GM12872 (cell line): ENCODE data around the gene FHIT.

ENCODE experiments used
- TF ChIP-seq, protein P1 (sequence below): IDR thresholded peaks from 3 replicates; pipeline ENCODE4 v1.5.1; 2011; ENCODE audit warnings: low read depth, mild to moderate bottlenecking, low read length, moderate library complexity; ENCODE audit not compliant: insufficient read depth

The FHIT gene

DNA sequence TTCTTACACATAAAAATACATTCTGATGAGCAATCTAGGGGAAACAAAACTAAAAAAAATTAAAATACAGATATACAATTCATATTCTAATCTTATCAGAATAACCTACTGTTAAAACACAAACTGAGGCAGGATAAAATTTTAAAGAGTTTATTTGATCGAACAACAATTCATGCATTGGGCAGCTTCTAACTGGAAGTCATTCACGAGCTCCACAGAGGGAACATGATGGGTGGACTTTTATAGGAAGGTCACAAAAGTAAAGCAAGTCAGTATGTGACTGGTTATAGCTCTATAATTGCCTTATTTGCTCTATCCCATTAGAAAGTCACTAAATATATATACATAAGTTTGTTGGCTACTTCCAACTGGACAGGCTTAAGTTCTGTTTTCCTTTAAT lies 1144.0 kb downstream of the FHIT start:
- TF ChIP-seq, protein P1, sequence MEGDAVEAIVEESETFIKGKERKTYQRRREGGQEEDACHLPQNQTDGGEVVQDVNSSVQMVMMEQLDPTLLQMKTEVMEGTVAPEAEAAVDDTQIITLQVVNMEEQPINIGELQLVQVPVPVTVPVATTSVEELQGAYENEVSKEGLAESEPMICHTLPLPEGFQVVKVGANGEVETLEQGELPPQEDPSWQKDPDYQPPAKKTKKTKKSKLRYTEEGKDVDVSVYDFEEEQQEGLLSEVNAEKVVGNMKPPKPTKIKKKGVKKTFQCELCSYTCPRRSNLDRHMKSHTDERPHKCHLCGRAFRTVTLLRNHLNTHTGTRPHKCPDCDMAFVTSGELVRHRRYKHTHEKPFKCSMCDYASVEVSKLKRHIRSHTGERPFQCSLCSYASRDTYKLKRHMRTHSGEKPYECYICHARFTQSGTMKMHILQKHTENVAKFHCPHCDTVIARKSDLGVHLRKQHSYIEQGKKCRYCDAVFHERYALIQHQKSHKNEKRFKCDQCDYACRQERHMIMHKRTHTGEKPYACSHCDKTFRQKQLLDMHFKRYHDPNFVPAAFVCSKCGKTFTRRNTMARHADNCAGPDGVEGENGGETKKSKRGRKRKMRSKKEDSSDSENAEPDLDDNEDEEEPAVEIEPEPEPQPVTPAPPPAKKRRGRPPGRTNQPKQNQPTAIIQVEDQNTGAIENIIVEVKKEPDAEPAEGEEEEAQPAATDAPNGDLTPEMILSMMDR: no peak

DNA sequence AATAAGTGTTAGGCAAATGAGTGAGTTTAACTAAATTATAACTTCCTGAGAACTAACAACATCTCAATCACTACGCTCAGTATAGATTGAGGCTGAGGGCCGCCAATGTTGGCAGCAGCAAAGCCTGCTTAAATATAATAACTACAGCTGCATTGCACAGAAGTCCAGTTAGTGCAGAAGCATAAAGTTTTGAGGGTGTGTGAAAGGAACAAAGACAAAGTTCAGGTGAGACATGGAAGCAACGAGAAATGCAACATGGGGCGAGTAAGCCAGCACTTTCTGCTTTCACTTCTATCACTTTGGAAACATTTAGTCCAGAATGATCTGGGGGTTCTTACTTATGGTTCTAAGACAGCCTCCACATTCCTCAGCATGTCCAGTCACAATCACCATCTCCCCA lies 1149.1 kb downstream of the FHIT start:
- TF ChIP-seq, protein P1: no peak

DNA sequence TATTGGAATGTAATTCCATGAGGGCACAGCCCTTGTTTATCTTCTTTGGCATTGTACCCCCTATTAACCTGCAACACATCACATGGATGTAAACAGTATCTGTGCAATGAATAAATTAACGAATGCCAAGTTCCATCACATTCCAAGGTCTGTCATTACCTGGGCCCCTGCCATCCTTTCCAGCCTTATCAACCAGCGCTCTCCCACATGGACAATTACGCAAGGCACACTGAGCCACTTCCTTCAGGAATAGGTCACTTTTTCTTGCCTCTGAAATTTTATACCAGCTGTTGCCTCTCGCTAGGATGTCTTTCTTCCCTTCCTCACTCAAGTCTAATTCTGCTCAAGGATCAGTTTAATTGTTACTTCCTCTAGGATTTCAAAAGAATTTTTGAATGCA lies 1149.6 kb downstream of the FHIT start:
- TF ChIP-seq, protein P1: no peak

DNA sequence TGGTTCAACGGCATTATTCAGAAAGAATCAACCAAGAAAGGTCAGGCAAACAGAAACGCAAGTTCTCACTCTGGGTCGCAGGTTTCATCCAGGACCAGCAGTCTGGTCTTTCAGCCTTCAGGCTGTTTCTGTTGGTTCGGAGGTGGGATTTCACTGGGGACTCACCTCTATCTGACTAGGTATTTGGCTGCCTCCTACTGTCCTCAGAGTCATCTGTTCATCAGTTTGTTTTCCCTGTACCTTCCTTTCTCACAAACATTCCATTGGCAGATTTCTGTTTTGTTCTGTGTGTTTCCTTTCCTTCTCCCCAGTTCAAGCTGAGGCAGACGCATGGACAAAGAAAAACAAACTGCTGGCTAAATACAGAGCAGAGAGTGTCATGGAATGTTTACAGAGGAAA lies 1154.8 kb downstream of the FHIT start:
- TF ChIP-seq, protein P1: no peak

DNA sequence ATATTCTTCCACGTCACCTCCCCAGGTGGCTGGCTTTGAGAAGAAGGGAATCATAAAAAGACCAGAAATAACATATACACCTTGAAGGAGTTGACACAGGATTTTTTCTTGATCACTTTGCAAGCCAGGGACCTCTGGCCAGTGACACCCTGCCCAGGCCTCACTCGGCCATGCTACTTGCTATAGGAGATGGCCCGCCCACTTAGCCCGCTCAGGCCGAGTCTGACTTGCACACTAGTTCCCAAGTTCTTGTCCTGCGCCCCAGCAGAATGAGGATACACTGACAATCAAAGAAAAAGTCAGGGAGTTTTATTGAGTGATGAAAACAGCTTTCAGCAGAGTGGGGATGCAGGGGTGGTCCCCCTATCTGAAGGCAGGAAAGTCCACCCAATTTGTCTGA lies 1155.3 kb downstream of the FHIT start:
- TF ChIP-seq, protein P1: no peak

DNA sequence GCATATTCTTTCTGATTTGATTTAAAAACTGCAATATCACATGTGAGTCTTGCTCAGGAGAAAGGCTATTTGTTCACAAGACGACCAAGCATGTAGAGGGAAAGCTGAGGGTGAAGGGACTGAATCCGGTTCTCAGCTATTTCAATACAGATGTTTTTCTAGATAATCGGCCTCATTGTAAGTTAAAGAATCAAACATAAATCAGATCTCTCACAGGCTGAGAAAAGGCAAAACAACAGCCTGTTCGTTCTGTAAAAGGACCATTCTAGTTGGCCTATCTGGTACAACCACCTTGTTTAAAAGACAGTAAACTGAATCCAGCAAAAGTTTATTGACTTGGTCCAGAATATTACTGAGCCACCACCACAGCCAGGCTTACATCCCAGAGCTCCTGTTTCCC lies 1155.7 kb downstream of the FHIT start:
- TF ChIP-seq, protein P1: no peak

DNA sequence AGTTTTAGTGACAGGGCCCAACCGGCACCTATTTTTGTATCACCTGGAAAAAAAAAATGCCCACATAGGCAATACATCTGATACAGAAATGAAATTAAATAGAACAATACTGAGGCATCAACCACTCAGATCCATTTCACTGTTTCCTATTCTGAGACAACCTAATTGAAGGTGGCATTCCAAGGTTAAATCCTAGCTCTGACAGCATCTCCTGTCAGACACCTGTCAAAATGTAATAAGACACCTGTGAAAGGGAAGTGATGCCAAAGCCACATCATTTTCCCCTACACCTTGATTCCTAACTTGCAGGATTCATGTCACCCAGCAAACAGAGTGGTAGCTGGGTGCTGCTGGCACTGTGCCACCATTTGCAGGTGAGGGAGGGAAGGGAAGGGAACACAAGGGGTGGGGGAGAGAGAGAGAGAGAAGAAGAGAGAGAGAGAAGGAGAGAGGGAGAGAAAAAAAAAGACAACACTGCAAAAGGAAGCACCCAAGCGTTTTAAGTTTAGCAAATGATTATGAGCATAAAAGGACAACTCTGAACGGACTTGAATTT lies 1156.8 kb downstream of the FHIT start:
- TF ChIP-seq, protein P1: no peak

DNA sequence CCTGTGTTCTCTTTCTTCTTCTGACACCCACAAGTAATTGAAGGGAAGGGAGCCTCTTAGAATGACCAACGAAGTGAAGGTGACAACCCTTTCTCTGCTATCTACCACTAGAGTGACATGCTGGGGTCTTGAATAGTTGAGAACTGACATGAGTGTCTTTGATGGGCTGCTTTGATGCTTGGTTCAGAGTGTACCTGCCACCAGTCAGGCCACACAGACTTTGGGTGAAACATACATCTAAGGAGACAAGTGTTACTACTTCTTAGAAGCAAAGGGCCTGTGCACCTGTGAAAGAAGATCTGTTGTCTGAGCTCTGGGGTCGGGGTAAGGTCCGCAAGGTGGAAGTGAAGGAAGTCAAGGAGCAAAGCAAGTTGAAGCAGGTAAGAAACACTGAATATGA lies 1160.7 kb downstream of the FHIT start:
- TF ChIP-seq, protein P1: no peak
